HCT116 (cell line): ENCODE results near the gene AGPS.

Source experiments
- CTCF ChIP-seq, 3 experiments: fragments of 200-600 bp in 1 of 3; sonication (generic) in 1 of 3; IDR thresholded peaks in 2 of 3; conservative IDR thresholded peaks in 1 of 3; 2 replicates each; pipeline ENCODE4 v1.5.1; 2012 to 2017; ENCODE audit warnings: low read depth in 2 of 3, low read length in 2 of 3, antibody characterized with exemption in 1 of 3, borderline replicate concordance in 1 of 3, control low read depth in 1 of 3, mild to moderate bottlenecking in 1 of 3, mixed read lengths in 1 of 3, mixed run types in 1 of 3, moderate library complexity in 1 of 3; ENCODE audit not compliant: insufficient read depth in 1 of 3
- MAX ChIP-seq: IDR thresholded peaks from 2 replicates; pipeline ENCODE4 v1.6.1; 2012
- POLR2A ChIP-seq: IDR thresholded peaks from 2 replicates; pipeline ENCODE4 v1.7.0; 2011; ENCODE audit warnings: borderline replicate concordance; ENCODE audit not compliant: insufficient read depth, insufficient read length; ENCODE audit errors: extremely low read depth

DNA sequence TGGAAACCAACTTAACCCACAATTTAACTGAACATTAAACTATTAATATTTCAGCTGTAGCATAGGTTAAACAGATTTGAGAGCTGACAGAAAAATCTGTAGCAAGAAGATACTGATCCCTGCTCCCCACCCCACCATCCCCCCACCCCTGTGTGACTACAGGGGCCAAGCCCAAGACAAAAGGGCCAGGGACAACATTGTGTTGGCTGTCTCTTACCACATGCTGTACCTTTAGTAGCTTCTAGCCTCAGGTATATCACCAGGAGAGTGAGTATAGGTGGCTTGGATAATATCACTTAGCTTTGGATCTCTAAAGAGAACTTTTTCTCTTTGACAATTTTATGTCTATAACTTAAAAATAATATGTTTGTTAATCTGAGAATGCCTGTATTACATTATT, 140.7 kb downstream of the AGPS start:
- TF ChIP-seq MAX, result no peak
- TF ChIP-seq CTCF (IDR thresholded peaks at IDR 0.05 in 2 of 3, conservative IDR thresholded peaks at IDR 0.05 in 1 of 3; ENCODE audit: borderline replicate concordance in 1 of 3, insufficient read depth in 1 of 3, low read depth in 2 of 3, low read length in 2 of 3), result no peak
- TF ChIP-seq POLR2A, result no peak
